A172 (cell line): ENCODE measurements around the gene ARHGAP25. TPM values are rescaled to one million over a fixed set of nuclear protein-coding genes. Genes with fewer than 3 reads are reported as not detected.
A peak's percentile ranks its signal among the peaks of the same experiment; 100 is the strongest.
"Not testable (repeated sequence)": the region's sequence is repeated elsewhere in the genome, so short reads cannot be mapped to it uniquely, and the experiment has no call there.

ENCODE experiments used
- DNase-seq: peaks from one replicate; pipeline ENCODE4 v3.0.0-alpha.2; 2015; ENCODE audit warnings: low spot score
- total RNA-seq: library from RNA; depleted of rRNA; stranded (reverse); fragments of >200 nt; shearing (Covaris generic); gene quantifications from 2 replicates; pipeline ENCODE4 v1.2.3, GENCODE V29; 2014

Gene ARHGAP25
- total RNA-seq, 1 experiment from 2014 or later = not detected

GRCh38 chr2:68796295-68796905 lies 61.8 kb downstream of the ARHGAP25 start:
- no peak for DNase-seq

GRCh38 chr2:68798569-68798968 lies 64.0 kb downstream of the ARHGAP25 start:
- no peak for DNase-seq

- DNase-seq = no peak
Observed at GRCh38 chr2:68799140-68800026, 64.8 kb downstream of the ARHGAP25 start.

- no peak for DNase-seq
Observed at GRCh38 chr2:68800027-68800401, 65.4 kb downstream of the ARHGAP25 start.

- no peak for DNase-seq
Observed at GRCh38 chr2:68800517-68800916, 65.9 kb downstream of the ARHGAP25 start.

GRCh38 chr2:68802161-68802560 lies 67.5 kb downstream of the ARHGAP25 start:
- DNase-seq = not testable (repeated sequence)

- DNase-seq = no peak
Observed at GRCh38 chr2:68805025-68805424, 70.4 kb downstream of the ARHGAP25 start.

GRCh38 chr2:68806511-68807109 lies 72.0 kb downstream of the ARHGAP25 start:
- DNase-seq = peak; percentile 60

GRCh38 chr2:68807821-68808266 lies 73.2 kb downstream of the ARHGAP25 start:
- peak; percentile 22 for DNase-seq

- no peak for DNase-seq
Observed at GRCh38 chr2:68809324-68810240, 75.0 kb downstream of the ARHGAP25 start.

GRCh38 chr2:68811364-68811763 lies 76.8 kb downstream of the ARHGAP25 start:
- DNase-seq = no peak

GRCh38 chr2:68812251-68812650 lies 77.6 kb downstream of the ARHGAP25 start:
- DNase-seq = no peak

- no peak for DNase-seq
Observed at GRCh38 chr2:68813596-68813995, 79.0 kb downstream of the ARHGAP25 start.

GRCh38 chr2:68817306-68817705 lies 82.7 kb downstream of the ARHGAP25 start:
- no peak for DNase-seq

GRCh38 chr2:68819556-68819955 lies 84.9 kb downstream of the ARHGAP25 start:
- no peak for DNase-seq

- DNase-seq = no peak
Observed at GRCh38 chr2:68822207-68822872, 87.7 kb downstream of the ARHGAP25 start.

- peak; percentile 62 for DNase-seq
Observed at GRCh38 chr2:68824831-68825230, 90.2 kb downstream of the ARHGAP25 start.

GRCh38 chr2:68825866-68826265 lies 91.3 kb downstream of the ARHGAP25 start:
- no peak for DNase-seq

GRCh38 chr2:68827666-68828065 lies 93.1 kb downstream of the ARHGAP25 start:
- no peak for DNase-seq

- peak; percentile 97 for DNase-seq
Observed at GRCh38 chr2:68828887-68829708, 94.5 kb downstream of the ARHGAP25 start.
